Stimulated activated CD8-positive, alpha-beta memory T cell treated with anti-CD3 and anti-CD28 coated beads, Interleukin-2, amount 100 ng/mL, for 1 hour (primary cell): ENCODE results near the gene ZSCAN10.

Experiments used
- DNase-seq, 2 donors: peaks; one replicate each; pipeline ENCODE4 v3.0.0-alpha.2; 2020; ENCODE audit warnings: low read depth in 2 of 2

Gene ZSCAN10

DNA sequence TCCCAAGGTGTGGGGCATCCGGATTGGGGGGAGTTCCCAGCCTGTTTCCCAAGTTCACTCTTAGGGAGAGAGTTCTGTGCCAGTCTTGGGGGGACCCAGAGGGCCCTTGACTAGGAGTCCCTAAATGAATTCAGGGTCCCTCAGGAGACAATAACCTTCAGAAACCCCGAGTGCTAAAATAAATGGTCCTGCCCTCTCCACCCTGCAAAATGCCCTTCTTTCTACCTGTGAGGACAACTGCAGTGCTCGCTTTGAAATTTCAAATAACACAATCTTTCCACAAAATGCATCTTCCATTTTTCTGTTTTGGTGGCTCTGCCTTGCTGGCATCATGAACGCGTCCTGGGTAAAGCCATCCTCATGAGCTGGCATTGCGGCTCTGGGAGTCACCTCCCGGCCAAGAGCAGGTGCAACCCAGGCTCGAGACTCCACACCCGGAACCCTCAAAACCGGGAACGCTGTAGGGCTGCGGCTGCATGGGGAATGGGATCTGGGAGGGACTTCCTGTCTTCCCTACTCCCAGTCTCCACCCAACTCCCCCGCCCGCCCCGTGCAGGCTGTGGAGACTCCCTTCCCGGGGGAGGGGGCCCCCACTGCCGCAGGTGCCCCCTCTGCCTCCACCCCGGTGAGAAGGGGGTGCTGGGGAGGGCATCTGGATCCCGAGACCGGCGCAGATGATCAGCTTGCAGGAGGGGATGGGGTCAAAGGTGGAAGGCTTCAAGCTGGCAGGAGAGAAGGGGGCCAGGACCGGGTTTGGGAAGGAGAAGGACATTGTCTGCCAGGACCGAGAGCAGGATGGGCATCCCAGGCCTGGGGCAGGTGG lies 13.2 kb upstream of the ZSCAN10 start, which contains the start of gene ZNF205:
ZNF205 (plus strand) TSS at position 529 of the 823 bp plus-strand sequence. CDS start 845 bp downstream, outside the sequence.
- no peak for DNase-seq

DNA sequence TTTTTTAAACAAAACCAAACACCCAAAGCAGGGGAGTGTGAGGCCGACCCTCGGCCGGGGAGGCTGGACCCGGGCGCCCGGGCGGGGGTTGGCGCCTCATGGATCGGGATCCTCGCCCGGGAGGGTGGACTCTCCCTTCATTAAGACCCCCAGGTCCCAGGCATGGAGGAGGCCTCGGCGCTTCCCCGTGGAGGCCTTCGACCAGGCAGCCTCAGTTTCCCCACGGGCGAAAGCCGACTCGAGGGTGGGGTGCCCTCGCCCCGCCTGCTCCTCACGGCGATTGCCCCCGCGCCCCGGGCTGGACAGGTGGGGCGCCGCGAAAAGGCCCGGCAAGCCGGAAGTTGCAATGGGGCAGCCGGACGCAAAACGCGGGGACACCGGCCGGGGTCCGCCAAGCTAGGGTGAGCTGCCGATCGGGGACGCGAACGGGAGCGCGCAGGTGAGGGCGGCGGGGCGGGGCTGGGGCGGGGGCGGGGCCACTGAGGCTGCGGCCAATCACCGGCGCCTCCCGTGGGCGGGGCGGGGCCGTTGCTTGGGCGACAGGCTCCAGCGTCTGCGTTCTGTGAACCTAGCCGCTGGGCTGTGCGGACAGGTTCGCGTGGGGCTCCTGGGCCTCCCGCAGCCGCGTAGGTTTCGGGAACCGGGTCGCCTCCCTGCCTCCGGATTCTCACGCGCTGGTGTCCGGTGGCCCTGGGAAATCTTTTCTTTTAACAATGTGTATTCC lies 7.3 kb upstream of the ZSCAN10 start:
- peak; percentile 80 to 83 for DNase-seq

DNA sequence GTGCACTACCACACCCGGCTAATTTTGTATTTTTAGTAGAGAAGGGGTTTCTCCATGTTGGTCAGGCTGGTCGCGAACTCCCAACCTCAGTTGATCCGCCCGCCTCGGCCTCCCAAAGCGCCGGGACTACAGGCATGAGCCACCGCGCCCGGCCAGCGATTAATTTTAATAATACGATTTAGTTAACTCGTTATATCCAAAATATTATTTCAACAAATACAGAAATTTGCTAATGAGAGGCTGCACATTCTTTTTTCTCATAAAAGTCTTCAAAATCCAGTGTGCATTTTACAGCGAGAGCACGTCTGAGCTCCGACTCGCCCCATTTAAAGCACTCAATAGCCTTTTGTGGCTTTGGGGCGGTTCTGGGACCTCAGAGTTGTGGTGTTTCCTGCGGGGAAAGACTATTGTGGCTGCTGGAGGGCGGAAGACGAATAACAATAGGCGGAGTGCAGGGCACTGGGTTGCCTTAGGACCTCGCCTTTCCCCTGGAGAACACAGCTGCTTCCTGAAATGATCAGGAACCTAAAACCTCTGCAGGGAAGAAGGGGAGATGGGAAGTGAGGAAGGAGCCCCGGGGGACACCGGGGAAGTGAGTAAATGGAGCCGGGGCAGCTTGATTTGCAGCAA lies 2.9 kb upstream of the ZSCAN10 start:
- DNase-seq, result no peak

DNA sequence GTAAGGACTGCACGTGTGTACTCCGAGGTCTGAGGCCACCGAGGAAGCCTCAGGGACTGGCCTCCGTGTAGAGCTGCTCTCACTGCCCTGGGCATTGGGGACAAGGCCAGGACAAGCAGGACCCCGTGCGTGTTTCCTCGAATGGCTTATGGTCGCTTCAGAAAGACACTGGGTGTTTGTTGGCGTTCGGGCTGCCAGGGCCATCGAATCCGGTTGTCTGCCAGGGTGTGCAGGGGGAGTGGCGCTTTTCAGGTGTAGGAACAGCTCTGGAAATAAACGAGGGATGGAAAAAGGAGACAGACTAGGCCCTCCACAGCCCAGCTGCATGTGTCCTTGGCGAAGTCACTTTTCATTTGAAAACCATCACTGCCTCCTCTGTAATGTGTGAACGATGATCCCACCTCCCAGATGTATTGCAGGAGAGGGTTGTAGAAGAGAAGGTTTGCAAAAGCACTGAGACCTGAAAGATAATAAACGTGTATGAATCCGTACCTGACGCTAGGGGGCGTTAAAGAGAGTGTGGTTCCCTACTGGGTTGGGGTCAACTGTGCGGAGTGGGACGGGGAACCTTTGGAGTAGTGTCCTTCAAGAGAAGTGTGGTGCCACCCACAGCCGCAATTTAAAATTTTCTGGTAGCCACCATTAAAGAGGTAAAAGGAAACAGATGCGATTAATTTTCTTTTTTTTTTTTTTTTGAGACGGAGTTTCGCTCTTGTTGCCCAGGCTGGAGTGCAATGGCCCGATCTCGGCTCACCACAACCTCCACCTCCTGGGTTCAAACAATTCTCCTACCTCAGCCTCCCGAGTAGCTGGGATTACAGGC lies 2.1 kb upstream of the ZSCAN10 start:
- no peak for DNase-seq

GRCh38 chr16:3099732-3100499 lies 822 bp upstream of the ZSCAN10 start:
- DNase-seq, result peak; percentile 81 to 87

DNA sequence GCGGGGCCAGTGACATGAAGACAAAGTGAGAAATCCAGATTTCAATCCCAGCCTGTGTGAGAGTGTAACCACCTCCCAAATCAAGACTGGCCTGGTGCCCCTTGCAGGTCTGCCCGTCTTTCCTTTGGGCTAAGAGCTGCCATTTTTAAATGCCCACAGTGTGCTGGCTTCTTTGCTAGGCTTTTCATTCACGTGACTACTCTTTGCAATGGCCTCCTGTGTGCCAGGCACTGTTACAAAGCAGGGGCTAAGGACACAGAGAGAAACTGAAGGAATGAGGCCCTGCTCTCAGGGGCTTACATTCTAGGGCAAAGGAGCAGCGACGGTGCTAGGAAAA lies 269 bp upstream of the ZSCAN10 start:
- no peak for DNase-seq

GRCh38 chr16:3097266-3097665 lies 1.8 kb downstream of the ZSCAN10 start:
- no peak for DNase-seq

- no peak for DNase-seq
Measured at GRCh38 chr16:3096362-3096761, 2.7 kb downstream of the ZSCAN10 start.

DNA sequence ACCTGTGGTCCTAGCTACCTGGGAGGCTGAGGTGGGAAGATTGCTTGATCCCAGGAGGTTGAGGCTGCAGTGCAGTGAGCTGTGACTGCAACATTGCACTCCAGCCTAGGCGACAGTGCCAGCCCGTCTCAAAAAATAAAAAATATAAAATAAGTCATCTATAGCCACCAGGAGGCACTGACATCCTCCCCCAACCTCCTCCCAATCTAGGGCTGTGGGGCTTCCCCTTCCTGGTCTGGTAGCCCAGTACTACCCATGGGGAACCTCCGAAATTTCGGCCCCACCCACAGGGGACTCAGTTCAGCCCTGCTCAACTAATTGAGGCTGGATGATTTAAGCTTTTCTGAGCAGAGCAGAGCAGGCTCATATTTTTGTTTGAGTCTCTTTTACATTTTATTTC lies 3.2 kb downstream of the ZSCAN10 start:
- DNase-seq, result peak in 1 of 2 donors; percentile 34

- DNase-seq, result no peak
Measured at GRCh38 chr16:3094289-3095027, 4.6 kb downstream of the ZSCAN10 start.

- no peak for DNase-seq
Measured at GRCh38 chr16:3092501-3092941, 6.6 kb downstream of the ZSCAN10 start.

DNA sequence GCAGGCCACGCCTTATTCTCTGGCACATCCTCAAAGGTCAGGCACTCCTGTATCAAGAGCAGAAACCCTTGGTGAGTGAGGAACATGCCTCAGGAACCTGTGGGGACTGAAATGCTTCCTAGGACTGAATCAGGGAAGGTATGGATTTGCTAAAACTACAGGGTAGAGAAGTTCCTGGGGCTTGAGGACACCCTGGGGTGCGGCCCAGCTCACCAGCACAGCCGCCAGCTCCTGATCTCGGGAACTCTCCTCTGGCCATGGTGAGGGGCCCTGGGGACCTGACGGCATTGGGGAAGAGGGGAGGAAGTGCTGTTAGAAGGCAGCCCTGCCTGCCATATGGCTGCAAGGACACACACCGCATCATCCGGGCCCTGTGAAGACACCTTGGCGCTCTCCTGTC lies 7.5 kb downstream of the ZSCAN10 start:
- DNase-seq, result no peak

GRCh38 chr16:3089717-3090592 lies 9.1 kb downstream of the ZSCAN10 start:
- no peak for DNase-seq

GRCh38 chr16:3088925-3089716 lies 10.0 kb downstream of the ZSCAN10 start:
- DNase-seq, result no peak

DNA sequence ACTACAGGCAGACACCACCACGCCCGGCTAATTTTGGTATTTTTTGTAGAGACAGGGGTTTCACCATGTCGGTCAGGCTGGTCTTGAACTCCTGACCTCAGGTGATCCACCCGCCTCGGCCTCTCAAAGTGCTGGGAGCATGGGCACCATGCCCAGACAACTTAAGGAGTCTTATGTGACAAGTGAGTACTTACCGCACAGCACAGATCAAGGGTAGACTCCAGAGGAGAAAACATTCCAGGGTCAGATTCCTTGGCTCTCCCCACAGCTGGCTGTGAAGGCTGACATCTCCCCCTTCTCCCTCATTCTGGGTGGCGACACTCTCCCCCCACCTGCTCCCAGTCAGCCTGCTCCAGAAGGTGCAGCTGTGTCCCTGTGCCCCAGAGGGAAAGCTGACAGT lies 10.6 kb downstream of the ZSCAN10 start:
- DNase-seq, result no peak

DNA sequence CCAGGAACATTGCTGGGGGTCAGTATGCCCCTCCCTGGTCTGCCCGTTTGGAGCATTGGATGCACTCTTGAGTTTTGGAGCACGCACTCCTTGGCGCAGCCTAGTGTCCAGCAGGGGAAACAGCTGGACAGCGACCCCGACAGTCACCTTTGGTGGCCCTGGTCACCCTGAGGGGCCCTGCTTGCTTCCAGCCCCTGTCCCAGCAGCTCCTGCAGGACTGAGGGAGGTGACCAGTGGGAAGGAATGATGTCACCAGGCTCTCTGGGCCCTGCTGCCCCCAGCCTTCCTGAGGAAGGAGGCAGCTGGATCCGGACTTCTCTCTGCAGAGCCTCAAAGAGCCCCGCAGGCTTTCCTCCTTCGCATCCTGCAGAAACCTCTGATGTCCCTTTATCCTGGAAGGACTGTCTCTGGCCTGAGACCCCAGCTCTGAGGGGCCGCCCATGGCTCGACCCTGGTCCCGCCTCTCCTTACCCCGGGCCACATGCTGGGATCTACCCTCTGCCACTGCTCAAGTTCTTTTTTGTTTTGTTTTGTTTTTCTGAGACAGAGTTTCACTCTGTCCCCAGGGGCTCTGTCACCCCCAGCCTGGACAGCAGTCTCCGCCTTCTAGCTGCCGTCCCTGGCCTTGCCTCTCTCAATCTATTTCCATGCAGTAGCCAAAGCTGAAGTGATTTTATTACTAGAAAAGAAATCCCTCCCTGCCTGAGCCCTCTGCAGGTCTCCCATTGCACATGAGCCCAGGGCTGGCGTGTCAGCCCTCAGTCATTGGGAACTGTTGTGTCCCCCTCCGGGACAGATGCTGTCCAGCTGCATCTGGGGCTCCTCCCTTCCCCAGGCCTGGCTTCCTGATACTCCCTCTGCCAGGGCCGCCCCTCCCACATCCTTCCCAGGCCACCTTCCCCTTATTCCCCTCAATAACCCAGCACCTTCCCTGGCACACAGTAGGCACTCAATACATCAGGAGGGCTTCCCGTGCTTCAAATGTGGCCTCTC lies 11.6 kb downstream of the ZSCAN10 start:
- no peak for DNase-seq

DNA sequence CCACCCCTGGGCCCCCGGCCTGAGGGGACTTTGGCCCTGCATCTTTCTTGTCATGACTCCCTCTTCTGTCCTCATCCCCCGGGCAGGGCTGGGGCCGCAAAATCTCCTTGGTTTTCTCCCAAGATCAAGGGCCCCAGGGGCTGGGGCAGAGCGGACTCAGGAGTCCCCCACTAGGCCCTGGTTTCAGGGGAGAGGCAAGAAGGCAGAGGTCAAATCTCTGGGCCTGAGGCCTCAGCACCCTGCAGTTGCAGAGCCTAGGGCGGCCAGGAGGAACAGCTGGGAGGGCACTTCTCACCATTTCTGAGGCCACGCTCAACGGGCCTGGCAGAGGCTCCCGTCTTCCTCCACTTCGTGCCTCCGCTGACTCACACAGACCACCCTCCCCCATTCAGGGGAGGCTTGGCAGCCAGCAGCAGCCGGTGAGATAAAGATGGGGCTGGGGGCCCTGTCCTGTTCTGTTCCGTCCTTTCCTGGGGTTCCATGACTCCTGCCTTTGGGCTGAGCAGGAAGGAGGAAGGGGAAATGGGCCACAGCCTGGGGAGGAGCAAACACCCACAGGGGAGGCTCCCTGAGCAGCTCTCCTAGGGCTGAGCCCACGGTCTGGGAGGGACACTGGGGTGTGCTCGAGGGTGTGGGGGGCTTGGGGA lies 12.4 kb downstream of the ZSCAN10 start:
- no peak for DNase-seq
